OCI-LY7 (cell line): Measurements from ENCODE around the gene MRC2.

Source experiments
- CTCF ChIP-seq: fragments of 200-600 bp; sonication (generic); conservative IDR thresholded peaks from 2 replicates; pipeline ENCODE4 v1.5.1; 2014; ENCODE audit warnings: mild to moderate bottlenecking, antibody characterized with exemption, low read length, moderate library complexity, mixed read lengths
- EZH2phosphoT487 ChIP-seq: fragments of 200-600 bp; sonication (generic); IDR thresholded peaks from 2 replicates; pipeline ENCODE4 v1.6.1; 2018; ENCODE audit warnings: low read depth, borderline replicate concordance, mild to moderate bottlenecking, mixed run types, antibody characterized with exemption, low read length, moderate library complexity, mixed read lengths

GRCh38 chr17:62701706-62702085 lies 74.2 kb downstream of the MRC2 start:
- TF ChIP-seq CTCF (no peak), EZH2phosphoT487 (no peak)
